GM19468 (cell line): ENCODE measurements around the gene PYURF.
"Not testable (repeated sequence)": the region's sequence is repeated elsewhere in the genome, so short reads cannot be mapped to it uniquely, and the experiment has no call there.

ENCODE experiments used
- ATAC-seq: cut with Tn5 transposase; IDR thresholded peaks from one replicate; pipeline ENCODE4 v1.9.1; 2021; ENCODE audit warnings: mild to moderate bottlenecking, moderate library complexity, moderate number of reproducible peaks; ENCODE audit not compliant: unreplicated experiment; ENCODE audit errors: extremely low read depth

Gene PYURF

DNA sequence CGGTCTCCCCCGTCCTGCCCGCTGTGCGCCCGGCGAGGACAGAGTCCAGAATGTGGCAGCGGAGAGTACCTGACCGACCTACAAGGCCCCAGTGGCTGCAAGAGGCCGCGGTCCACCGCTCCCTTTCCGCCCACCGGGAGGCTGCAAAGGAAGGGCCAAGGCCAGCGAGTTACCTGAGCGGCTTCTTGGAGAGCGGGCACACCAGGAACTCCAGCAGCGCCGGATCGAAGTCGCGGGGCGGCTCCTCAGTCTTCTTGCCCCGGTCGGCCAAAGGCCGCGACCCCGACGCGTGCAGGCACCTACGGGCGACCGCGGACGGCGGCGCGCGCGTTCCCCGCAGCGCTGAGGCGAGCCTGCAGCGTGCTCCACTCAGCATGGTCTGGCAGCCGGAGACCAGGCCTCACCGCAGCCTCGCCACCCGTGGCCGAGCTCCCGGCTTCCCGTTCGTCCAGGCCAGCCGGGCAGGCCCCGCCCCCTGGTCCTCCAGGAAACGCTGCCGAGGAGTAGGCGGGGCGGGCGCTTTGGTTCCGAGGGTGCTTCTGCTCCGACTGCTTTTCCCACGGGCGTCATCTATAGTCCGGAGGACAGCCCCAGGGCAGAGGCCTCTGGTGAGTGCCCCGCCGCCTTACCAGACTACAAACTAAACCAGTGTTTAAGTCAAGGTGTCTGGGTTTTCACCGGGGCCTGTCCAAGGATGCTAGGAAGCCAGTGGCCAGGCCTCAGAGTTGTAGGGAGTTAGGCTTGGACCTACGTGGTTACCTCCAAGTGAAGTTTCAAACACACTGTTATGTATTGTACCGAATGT lies at the start of gene PYURF:
TSS of gene PYURF (minus strand) at position 452 of the 805 bp plus-strand sequence. CDS start at position 376, 76 bp downstream.
- ATAC-seq, result peak; percentile 55

- no peak for ATAC-seq
Observed at GRCh38 chr4:88570001-88570400, 46.4 kb upstream of the PYURF start.

DNA sequence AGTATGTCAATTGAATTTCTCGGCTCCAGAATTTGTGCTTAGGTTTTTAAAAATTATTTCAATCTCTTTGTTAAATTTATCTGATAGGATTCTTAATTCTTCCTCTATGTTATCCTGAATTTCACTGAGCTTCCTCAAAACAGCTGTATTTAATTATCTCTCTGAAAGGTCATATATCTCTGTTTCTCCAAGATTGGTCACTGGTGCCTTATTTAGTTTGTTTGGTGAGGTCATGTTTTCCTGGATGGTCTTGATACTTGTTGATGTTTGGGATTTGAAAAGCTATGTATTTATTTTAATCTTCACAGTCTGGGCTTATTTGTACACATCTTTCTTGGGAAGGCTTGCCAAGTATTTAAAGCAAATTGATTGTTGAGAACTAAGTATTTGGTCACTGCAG lies 44.0 kb upstream of the PYURF start:
- ATAC-seq, result no peak

DNA sequence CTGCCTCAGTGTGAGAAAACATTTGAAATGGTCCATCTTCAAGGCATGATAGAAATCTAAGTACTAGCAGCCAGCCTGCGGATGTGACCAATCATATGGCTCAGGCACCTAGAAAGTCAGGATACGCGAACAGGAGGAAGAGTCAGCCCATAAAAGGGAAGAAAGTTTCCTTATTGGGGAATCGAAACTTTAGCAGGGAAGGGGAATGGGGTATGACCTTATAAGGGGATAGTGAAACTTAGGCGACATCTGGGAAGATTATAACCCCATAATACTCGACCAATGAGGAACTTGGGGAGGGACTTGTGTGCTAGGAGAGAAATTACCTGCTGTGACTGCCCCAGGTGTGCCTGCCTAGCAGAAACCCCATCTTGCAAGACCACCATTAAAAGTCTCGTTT lies 26.2 kb upstream of the PYURF start:
- ATAC-seq, result no peak

DNA sequence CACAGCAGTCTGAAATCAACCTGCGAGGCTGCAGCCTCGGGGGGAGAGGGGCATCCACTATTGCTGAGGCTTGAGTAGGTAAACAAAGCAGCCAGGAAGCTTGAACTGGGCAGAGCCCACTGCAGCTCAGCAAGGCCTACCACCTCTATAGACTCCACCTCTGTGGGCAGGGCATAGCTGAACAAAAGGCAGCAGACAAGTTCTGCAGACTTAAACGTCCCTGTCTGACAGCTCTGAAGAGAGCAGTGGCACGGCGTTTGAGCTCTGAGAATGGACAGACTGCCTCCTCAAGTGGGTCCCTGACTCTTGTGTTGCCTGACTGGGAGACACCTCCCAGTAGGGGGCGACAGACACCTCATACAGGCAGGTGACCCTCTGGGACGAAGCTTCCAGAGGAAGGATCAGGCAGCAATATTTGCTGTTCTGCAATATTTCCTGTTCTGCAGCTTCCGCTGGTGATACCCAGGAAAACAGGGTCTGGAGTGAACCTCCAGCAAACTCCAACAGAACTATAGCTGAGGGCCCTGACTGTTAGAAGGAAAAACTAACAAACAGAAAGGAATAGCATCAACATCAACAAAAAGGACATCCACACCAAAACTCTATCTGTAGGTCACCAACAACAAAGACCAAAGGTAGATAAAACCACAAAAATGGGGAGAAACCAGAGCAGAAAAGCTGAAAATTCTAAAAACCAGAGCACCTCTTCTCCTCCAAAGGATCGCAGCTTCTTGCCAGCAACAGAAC lies 15.9 kb upstream of the PYURF start:
- ATAC-seq, result not testable (repeated sequence)

GRCh38 chr4:88537709-88538108 lies 14.1 kb upstream of the PYURF start:
- no peak for ATAC-seq

- no peak for ATAC-seq
Observed at GRCh38 chr4:88535090-88535755, 11.6 kb upstream of the PYURF start.

- ATAC-seq, result no peak
Observed at GRCh38 chr4:88533937-88534750, 10.6 kb upstream of the PYURF start.

GRCh38 chr4:88533088-88533790 lies 9.7 kb upstream of the PYURF start:
- no peak for ATAC-seq

- ATAC-seq, result no peak
Observed at GRCh38 chr4:88531549-88531948, 8.0 kb upstream of the PYURF start.

- no peak for ATAC-seq
Observed at GRCh38 chr4:88528861-88529260, 5.3 kb upstream of the PYURF start.

DNA sequence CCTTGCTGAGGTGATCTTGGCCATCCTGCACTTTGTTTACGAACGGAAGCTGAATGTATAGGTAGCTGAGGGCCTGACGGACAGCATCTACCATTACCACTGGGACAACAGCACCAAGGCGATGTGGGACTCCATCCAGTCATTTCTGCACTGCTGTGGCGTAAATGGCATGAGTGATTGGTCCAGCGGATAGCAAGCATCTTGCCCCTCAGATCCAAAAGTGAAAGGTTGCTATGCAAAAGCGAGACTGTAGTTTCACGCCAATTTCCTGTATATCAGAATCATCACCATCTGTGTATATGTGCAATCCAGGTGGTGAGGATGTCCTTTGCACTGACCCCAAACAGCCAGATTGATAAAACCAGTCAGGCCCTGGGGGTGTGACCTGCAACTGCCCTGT lies 4.2 kb upstream of the PYURF start:
- ATAC-seq, result peak; percentile 41

DNA sequence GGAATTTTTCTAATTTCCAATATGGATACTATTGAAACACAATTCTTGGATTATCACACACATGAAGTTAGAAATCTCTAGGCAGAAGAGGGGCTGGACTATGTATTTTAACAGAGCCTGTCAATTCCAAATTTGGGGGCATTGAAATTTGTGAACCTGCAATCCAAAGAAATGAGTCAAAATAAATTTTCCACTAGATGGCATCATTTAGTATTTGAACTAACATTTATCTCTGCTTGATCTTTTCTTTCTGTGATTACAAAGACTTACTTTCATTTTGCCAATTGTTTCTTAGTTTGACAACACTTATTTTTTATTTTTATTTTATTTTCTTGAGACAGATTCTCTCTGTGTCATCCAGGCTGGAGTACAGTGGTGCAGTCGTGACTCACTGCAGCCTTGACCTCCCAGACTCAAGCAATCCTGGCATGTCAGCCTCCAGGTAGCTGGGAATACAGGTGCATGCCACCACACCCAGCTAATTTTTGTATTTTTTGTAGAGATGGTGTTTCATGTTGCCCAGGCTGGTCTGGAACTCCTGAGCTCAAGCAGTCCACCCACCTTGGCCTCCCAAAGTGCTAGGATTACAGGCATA lies 2.7 kb upstream of the PYURF start:
- ATAC-seq, result no peak

GRCh38 chr4:88524171-88524570 lies 595 bp upstream of the PYURF start:
- no peak for ATAC-seq

DNA sequence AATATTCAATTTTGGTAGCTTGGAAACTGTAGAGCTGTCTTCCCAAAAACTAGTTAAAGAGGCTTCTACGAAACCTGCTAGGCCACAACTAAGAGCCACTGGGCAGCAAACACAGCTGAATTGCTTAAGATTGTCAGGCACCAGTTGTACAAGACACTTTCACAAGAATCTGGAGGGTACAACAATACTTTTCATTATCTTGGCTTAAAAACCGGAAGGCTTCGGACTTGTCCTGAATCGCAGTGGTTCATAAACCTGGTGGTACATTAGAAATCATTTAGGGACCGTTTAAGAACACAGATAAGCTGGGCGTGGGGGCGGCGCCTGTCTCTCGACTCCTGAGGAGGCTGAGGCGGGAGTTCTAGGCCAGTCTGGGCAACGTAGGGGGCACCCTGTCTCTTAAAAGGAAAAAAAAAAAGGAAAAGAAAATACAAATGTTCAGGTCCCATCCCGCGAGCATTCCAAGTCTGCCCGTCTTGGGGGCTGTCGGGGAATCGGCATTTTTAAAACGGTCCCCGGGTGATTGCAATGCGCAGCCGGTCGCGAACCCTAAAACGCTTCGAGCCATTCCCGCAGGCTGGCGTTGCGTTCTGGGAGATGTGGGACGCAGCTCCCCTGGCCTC lies 763 bp downstream of the PYURF start:
- ATAC-seq, result no peak

DNA sequence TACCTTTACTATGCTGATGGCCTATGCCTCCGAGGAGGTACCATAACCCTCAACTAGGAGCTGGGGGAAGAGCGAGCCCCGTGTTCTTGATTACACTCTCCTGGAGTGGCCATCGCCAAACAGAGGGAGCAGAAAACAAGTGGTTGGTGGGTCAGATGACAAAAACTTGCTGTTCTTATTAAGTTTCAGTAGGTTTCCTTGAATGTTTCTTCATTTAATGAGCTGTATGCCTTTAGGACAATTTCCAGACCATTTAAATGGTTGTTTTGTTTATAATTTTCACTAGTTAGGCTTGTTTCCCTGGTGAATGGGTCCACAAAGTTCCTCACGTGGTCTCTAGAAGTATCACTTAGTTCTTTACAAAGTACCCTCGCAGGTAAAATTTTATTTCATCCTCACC lies 4.7 kb downstream of the PYURF start:
- ATAC-seq, result no peak

DNA sequence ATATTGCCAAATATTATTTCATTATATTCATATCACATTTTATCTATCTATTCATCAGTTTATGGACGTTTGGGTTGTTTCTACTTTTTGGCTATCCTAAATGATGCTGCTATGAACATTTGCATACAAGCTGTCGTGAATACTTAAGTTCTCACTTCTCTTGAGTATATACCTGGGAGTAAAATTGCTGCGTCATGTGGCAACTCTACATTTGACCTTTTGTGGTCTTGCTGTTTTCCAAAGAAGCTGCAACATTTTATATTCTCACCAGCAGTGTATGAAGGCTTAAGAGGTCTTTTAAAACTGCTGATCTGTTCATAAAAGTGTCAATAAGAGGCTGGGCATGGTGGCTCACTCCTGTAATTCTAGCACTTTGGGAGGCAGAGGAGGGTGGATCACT lies 5.8 kb downstream of the PYURF start:
- ATAC-seq, result no peak

- no peak for ATAC-seq
Observed at GRCh38 chr4:88516746-88517145, 6.8 kb downstream of the PYURF start.
